Stimulated activated CD4-positive, alpha-beta T cell treated with anti-CD3 and anti-CD28 coated beads, Interleukin-2, amount 100 ng/mL, for 48 hours (primary cell): ENCODE measurements around the gene EMILIN3.

Experiments used
- DNase-seq, 2 donors: peaks; one replicate each; pipeline ENCODE4 v3.0.0-alpha.2; 2020

The EMILIN3 gene, protein sequence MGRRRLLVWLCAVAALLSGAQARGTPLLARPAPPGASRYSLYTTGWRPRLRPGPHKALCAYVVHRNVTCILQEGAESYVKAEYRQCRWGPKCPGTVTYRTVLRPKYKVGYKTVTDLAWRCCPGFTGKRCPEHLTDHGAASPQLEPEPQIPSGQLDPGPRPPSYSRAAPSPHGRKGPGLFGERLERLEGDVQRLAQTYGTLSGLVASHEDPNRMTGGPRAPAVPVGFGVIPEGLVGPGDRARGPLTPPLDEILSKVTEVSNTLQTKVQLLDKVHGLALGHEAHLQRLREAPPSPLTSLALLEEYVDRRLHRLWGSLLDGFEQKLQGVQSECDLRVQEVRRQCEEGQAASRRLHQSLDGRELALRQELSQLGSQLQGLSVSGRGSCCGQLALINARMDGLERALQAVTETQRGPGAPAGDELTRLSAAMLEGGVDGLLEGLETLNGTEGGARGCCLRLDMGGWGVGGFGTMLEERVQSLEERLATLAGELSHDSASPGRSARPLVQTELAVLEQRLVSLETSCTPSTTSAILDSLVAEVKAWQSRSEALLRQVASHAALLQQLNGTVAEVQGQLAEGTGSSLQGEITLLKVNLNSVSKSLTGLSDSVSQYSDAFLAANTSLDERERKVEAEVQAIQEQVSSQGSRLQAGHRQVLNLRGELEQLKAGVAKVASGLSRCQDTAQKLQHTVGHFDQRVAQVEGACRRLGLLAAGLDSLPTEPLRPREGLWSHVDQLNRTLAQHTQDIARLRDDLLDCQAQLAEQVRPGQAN

DNA sequence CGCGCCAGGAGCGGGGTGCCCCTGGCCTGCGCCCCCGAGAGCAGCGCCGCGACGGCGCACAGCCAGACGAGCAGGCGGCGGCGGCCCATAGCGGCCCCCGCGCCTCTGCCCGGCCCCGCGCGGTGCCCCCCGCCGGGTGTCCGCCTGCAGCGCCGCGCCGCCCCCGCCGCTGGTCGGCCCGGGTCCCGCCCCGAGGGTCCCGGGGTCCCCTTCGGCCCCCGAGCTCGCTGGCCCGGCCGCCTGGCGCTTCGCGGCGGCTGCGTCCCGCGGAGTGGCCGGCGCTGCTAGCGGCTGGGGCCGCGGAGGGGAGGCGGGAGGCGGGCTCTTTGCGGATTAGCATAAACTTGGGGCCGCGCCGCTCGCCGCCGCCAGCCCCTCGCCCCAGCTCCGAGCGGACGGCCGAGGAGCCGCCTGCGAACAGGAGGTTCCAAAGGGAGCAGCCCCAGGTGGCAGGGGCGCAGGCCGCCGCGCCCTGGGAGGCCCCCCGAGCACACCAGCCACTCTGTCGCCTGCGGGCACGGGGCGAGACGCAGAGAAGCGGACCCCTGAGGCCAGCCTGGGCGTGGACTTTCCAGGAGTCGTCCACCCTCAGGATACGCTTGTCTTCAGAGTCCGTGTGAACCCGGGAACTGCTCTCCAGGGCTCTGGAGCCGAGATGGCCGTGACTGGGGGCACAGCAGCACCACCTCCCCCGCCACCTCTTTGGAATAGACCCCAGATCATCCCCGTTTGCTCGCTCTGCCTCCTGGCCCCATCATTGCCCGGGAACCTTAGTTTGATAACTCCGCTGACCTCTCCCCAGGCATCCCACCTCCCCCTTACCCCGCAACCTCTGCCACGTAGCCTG lies at the start of gene EMILIN3:
EMILIN3 (minus strand) TSS at position 273 of the 847 bp plus-strand sequence; CDS start at position 89, 184 bp downstream.
- DNase-seq = no peak

DNA sequence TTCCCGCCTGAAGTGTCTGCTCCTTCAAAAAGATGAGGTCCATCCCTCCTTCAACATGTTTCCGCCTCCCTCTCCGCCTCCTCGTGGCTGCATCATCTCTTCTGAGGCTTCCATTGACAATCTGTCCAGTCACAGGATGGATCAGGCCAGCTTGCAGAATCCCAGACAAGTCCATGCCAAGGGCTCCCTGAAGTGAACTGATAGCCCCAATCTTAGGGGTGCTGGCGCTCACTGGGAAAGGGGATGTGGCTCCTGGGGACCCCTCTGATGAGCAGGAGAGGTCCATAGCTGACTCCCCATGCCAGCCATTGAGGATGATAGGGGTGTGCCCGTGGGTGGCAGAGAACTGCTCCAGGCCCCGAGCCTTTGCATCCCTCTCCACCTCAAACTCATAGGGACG lies 48.6 kb upstream of the EMILIN3 start:
- DNase-seq = no peak

DNA sequence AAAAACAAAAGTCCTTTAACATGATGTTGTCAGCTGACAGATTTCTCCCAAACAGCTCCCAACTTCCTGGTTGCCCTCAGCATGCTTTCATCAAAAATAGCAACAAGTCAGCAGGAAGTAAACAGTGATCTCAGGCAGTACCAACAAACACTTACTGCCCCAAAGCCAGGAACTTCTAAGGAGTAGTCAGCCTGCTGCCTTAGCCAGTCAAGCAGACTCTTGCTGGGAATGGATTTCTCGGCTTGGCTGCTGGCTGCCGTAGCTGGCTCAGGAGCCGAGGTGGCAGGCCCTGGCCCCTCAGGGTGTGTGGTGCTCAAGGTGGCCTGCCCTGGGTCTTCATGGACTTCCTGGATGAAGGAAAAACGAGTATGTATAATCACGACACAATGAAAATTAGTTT lies 46.6 kb upstream of the EMILIN3 start:
- no peak for DNase-seq

DNA sequence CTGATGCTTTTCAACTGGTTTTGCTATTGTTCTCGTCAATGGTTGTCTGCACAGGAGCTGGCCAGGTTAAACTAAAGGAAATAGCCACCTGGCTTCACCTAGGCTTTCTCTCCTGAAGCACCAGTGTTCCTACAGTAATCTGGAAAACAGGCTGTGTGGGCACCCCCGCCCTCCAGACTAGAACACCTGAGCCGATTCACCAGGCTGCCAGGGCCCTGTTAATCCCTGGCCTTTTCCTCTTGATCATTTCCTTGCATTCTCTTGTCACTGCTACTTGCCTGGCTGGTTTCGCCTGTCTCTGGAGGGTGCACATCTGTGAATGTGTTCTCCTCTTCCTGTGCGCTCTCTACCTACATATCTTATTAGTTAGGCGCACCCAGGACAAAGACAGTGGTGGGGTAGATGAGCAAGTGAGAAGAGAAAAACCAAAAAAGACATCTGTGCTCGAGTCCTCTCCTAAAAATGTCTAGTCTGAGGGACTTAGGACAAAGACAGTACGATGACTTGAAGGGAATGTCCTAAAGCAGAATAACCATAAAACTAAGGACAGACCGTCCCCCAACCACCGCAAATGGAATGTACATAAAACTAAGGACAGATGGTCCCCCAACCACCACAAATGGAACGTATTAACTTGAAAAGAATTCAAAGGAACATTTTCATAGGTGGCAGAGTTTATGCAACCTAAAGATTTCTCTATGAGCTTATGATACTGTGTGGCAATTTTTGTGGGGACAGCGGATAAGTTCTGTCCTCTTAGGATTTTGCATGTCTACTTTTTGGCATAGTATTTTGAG lies 45.9 kb upstream of the EMILIN3 start:
- no peak for DNase-seq

DNA sequence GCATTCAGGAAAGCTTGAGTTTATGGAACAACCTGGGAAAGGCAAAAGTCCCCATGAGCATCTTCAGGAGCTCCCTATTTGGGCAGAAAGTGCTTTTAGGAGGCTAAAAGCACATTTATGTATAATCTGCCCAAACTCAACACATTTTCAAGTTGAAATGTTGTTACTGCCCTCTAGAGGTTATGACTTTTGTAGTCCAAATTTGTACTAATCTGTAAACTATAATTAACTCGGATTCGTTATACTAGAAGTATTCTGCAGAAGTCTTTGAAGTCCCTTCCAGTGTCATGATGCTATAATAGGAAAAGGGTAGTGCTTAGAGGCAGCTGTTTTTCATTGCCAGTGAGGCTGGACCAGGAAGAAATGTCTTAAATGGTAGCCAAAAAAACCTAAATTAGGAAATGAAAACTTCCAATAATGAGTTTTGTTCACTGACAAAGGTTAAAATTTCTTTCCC lies 44.8 kb upstream of the EMILIN3 start:
- no peak for DNase-seq

DNA sequence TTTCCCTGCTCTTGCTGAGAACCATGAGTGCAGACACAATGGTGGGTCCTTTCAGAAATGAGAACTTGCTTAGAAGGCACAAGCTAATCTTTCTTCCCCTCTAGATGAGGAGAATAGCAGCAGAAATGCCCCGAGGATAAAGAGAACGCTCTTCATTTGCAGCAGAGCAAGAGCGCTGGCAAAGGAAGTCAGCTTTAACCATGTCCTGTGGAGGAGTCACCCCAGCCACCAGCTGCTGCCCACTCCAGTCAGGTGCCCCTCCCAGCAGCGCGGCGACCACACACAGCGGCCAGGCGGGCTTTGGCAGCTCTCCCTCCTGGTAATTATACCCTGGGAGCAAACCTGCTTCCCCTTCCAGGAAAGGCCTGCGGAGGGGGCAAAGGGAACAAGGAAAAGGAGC lies 42.4 kb upstream of the EMILIN3 start:
- DNase-seq = no peak

DNA sequence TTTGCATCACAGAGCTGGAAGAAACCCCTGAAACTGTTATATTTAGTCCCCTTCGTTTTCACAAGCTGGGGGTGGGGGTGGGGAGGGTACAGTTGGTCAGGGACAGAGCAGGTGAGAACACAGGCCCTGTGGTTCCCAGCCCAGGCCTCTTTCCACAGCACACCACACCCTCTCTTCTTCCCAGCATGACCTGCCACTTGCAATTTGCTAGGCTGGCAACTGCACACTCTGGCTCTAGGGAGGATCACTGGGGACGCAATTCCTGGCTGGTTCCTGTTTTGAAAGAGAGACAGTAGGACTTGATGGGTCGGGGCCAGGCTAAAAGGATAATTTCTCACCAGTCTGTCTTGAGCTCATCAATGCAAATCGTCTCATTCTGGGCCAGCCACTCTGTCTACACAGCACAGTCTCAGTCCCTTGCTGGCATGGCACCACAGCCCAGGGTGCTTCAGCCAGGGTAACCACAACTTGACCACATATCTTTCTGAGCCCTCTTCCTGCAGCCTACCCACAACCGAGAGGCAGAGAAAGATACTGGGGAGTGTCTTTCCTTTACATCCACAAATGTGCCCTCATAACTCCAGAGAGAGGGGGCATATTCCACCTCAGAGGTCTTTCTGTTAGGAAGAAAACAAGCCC lies 41.7 kb upstream of the EMILIN3 start:
- no peak for DNase-seq

DNA sequence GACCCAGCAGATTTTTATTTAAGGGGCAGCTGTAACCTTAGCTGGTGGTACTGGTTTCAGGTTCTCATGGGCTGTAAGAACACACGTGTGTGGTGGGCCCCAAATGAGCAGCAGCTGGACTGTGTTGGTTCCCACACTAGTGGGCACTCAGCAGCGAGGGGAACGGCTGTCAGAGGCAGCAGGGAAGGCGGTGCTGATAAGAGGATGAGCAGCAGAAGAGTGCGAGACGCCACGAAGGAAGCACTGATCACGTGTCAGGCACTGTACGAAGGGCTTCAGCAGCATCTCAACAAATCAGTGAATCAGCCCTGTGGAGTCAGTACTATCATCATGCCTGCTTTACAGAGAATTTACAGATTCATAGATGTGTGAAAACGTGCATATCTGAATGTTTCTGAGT lies 41.0 kb upstream of the EMILIN3 start:
- DNase-seq = no peak

DNA sequence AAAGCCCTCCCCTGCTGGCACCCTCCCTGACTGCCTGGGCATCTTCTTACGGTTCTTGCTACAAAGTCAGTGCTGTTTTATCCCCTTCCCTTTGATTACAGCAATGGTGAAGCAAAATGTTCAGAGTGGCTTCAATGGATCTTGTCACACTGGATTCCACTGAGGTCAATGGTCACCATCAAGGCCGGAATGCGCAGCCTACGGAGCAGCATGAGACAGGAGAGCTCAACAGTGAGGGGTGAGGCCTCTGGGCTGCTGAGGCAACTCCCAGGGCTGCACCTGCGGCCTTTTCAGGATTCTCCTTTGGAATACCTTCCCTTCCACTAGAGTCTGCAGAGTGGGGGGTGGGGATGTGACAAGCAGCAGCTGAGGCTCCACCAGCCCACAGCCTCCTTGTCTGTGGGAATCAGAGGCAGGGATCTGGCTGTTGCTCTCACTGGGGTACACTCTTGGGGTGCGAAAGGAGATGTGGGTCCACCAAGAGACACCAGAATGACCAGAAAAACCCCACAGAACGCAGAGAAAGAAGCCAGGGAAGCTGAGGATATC lies 40.4 kb upstream of the EMILIN3 start:
- no peak for DNase-seq

DNA sequence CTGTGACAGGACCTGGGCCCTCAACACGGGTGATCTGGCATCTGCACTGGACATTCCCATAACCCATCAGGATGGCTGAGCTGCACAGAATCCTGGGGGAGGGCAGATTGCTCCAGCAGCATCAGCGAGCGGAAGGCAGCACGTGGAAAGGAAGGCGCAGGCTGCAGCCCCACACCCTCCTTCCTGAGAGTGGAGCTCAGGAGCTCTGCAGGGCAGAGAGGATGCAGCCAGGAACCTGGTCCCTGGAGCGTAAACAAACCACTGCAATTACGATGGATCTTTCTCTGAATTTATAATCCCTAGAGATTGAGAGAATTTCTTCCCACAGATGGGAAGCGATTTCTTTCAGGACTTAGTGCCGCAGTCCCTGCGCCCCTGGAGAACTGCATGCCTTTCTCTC lies 39.7 kb upstream of the EMILIN3 start:
- no peak for DNase-seq

DNA sequence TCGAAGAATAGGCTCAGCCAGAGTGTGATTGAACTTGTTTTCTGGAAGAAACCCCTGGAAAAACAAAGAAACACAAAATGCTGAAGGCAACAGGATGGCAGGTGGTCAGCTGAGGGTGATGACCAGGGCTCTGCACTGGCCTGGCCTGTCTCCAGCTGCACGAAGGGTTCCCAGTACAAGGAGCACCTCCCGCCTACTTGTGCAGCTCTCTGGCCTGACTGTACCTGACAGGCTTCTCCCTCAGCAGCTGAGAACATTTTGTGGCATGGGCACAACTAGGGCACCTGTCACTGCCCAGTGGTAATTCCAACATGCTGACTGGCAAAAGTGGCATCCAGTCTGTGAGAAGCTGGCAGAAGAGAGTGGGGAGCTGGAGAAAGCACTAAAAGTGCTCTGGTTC lies 38.8 kb upstream of the EMILIN3 start:
- no peak for DNase-seq

DNA sequence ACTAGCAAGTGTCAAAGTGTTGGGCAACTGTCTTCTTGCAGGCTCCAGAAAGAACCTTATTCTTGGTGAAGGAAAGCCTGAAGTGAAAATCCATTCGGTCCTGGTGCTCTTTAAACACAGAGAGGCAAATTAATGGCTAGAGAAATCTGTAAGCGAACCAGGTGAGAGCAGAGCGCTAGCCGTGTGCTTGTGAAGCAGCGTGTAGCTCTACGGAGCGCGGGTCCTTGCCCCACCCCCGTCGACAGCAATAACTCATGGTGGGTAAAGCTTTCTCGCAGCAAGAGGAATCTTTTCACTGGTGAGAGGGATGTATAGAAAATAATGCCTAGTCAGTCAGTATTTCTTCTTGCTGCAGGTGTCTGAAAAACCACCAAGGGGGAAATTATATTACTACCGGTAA lies 37.0 kb upstream of the EMILIN3 start:
- no peak for DNase-seq

DNA sequence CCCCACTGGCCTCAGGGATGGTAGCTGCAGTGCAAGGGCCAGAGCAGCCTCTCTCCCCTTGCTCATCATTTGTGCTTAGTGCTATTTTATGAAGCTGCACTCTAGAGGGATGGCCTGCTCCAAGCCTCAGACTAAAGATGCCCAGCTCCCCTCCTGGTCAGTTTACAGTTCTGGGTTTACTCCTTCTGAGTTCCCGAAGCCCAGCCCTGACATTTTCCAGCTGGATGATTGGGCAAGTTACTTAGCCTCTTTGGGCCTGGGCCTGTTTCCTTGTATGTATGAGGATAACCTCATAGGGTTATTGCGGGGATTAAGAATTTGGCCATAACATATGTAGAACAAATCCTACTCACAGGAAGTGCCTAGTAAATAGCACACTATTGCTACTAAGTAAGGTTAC lies 31.8 kb upstream of the EMILIN3 start:
- DNase-seq = no peak

DNA sequence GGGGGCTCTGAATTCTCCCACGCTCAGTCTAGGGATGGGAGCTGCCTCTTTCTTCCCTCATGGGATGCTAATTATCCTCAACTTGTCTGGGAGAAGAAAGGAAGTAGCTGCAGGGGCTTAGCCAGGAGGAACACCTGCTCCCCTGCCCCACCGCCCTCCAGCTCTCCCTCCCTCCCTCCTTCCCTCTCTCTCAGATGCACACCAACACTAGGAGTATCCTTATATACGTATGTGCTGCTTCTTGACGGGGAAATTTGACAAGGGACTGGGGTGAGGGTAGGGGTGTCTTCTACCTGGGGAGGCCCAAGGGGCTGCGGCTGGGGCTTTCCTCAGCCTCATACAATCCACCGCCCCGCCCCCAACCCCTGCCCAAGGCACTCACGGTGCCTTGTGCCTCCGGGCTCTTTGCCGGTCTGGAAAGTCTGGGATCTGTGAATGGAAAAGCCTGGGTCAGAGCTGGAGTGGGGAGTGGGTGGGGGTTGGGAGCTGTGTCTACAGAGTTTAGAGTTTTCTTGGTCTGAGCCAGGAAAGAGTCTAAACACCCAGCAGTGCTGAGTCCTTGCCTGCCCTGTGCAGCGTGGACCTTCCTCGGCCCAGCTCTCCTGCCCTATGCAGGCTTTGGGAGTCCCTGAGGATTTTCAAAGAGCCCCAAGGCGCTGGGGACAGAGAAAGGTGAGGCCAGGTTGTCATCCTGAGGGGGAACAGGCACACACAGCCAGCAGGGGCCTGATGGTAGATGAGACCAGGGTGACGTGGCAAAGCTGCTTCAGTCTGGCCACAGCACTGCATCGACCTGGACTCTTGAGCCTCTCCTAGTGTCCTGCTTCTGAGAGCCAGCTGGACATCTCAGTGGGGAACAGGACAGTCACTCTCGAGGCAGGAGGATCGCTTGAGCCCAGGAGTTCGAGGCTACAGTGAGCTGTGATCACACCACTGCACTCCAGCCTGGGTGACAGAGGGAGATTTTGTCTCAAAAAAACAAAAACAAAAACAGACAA lies 29.3 kb upstream of the EMILIN3 start:
- no peak for DNase-seq

DNA sequence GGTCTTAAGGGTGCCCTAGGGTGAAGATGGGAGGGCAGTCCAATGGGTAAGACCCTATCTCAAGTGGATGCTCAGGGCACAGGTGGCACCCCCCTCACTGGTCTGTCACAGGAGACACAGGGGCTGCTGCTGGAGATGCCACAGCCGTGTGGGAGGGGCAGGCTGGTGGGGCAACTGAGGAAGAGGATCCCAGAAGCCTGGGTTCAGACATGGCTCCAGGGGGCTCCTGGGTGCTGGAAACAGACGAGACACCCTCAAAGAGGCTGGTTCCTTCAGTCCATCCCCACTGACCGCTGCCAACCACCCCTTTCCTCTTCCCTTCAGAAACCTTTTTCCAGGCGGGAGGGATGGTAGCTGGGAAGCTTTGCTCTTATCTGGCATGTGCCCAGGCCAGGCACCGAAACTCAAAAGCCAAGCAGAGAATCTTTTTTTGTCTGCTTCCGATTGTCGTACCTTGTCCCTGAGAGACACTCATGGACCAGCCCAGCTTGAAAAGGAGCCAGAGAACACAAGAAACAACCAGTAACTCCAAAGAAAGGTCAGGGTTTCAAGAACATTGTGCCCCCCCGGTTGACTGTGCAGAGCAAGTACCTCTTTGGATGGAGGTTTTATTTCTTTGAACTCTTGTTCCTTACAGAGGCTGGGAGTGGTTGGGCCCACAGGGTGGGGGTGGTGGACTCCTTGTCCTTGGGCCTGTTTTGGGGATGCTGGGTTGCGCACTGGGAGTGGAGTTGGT lies 28.5 kb upstream of the EMILIN3 start:
- DNase-seq = no peak

DNA sequence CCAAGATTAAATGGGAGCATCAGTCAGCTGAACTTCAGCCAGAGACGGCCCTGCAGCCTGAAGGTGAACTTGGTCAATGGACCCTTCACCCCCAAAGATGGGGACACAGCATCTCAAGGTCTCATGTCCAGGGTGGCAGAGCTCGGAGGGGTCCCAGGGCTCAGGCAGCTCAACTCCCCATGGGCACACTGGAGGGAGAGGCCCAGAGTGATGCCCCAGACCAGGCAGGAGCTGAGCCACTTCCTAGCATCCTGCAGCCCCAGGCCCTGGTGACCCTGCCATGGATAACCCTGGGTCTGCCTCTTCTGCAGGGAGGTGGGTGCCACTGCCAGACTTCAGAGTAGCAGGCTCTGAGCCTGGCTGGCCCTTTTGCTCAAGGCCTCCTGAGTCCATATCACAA lies 27.5 kb upstream of the EMILIN3 start:
- no peak for DNase-seq

DNA sequence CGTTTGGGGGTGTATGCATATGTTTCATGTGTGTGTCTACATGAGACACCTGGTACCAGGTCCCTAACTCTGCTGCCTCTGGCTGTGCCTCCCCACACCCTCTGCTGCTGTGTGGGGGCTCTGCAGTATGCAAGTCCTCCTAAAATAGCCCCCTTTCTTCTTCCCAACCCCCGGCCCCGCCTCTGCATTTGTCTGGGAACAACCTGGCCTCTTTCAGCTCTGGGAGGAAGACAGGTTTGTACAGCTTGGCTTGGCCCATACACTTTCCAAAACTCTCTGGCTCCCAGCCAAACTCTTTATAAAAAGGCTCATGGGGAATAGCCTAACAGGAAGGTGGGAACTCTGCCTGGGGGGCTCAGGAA lies 27.1 kb upstream of the EMILIN3 start:
- no peak for DNase-seq

DNA sequence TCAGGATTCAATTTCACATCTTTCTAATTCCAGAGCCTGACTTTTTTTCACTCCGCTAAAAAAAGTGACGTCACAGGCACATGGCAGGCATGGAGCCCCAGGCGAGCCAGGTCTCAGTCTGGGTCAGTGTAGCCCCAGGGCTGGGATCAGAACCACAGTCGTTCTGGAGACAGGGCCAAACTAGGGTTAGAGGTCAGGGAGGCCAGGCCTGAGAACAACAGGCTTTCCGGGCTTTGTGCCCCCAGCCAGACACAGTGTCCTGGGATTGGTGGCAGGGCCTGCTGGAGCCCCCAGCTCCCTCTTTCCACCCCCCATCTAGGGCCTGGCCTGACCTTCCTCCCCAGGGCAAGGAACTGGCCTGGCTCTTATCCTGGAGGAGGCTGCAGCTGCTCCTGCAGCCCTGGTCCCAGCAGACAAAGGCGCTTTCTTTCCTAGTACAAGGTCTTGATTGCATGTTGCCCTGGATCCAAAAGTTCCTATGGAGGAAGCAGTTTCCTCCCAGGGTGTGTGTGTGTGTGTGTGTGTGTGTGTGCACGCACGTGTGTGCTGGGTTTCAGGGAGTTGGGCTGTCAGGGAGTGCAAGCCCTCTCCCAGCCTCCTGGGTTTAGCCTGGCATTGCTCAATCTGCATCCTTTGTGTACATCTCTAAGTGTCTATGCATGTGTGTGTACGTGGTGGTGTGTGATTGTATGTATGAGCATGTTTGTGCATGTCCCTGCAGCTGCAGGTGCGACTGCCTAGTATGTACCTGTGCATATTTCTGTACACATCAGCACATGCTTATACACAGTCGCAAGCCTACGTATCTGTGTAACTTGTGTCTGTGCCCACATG lies 26.5 kb upstream of the EMILIN3 start:
- DNase-seq = no peak

DNA sequence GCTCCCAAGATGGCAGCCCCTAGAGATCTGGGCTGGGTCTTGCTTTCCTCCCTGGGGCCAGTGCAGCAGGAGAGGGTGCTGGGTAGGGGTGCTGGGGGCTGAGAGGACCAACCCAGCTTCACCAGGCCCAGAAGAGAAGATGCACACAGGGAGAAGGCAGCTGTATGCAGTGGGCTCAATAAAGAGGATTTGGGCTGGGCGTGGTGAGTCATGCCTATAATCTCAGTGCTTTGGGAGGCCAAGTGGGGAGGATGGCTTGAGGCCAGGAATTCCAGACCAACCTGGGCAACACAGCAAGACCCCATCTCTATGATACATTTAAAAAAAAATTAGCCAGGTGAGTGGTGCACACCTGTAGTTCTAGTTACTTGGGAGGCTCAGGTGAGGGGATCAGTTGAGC lies 25.7 kb upstream of the EMILIN3 start:
- no peak for DNase-seq
